ENCODE measurements around the gene PRKD1. TPM values are rescaled to one million over a fixed set of nuclear protein-coding genes. Genes with fewer than 3 reads are reported as not detected.

PRKD1 gene
- total and polyA plus RNA-seq, 7 donors, result 0.65 to 2.5 (median 1.5) TPM

DNA sequence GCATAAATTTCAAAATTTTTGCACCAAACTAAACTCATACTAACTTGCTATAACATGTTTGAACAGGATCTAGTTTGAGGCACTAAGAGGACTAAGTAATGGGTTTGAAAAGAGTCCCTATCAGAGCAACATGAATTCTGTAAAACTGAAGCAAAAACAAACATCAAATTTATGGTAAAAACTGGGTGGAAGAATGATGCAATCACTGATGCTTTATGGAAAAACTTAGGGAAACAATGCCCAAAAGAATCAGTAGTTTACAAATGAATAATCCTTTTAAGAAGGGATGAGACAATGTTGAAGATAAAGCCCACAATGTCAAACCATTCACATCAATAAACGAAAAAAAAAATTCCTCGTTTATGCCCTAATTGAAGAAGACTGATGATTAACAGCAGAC is 88.9 kb downstream of the PRKD1 start:
- 76 to 98% (median 98%) methylated on average over 2 of the region's 2 CpGs for WGBS, 3 donors

GRCh38 chr14:29836395-29836794 is 91.3 kb downstream of the PRKD1 start:
- H3K9me3 ChIP-seq, result peaks cover 19% of the 10 kb centered on the region
- no peaks in the 10 kb centered on the region for H3K4me1 ChIP-seq
- no peaks in the 10 kb centered on the region for H3K27me3 ChIP-seq (ENCODE audit: insufficient read depth in 3 of 3, low read length in 2 of 3)
- ATAC-seq (no peak), DNase-seq (no peak)
- H3K4me3 ChIP-seq, result no peak overlapping the region
- WGBS, 3 donors, result 82 to 88% (median 86%) methylated on average over 2 of the region's 2 CpGs
- no peak for TF ChIP-seq CTCF (IDR thresholded peaks at IDR 0.05)
- no peak overlapping the region for H3K27ac ChIP-seq
- H3K36me3 ChIP-seq (ENCODE audit: insufficient read depth in 1 of 2, low read depth in 1 of 2), result no peaks in the 10 kb centered on the region
- intact Hi-C loops (cut with DNase I), result no loop called here

More for the DNA sequence above, 88.9 kb downstream of the PRKD1 start:
- H3K27me3 ChIP-seq (ENCODE audit: insufficient read depth in 3 of 3, low read length in 2 of 3), result no peaks in the 10 kb centered on the region
- H3K27ac ChIP-seq, result no peak overlapping the region
- no peak overlapping the region for H3K4me3 ChIP-seq
- TF ChIP-seq CTCF (IDR thresholded peaks at IDR 0.05), result no peak
- DNase-seq (no peak), ATAC-seq (no peak)
- no peaks in the 10 kb centered on the region for H3K4me1 ChIP-seq
- peaks cover 19% of the 10 kb centered on the region for H3K9me3 ChIP-seq
- no peaks in the 10 kb centered on the region for H3K36me3 ChIP-seq (ENCODE audit: insufficient read depth in 1 of 2, low read depth in 1 of 2)
- intact Hi-C loops (cut with DNase I), result no loop called here

GRCh38 chr14:29832042-29832441 is 95.6 kb downstream of the PRKD1 start:
- Histone ChIP-seq H3K4me3 (no peak overlapping the region), H3K27ac (no peak overlapping the region), H3K9me3 (no peaks in the 10 kb centered on the region), H3K27me3 (ENCODE audit: insufficient read depth in 3 of 3, low read length in 2 of 3) (no peaks in the 10 kb centered on the region), H3K36me3 (ENCODE audit: insufficient read depth in 1 of 2, low read depth in 1 of 2) (no peaks in the 10 kb centered on the region), H3K4me1 (no peaks in the 10 kb centered on the region)
- DNase-seq, result no peak
- TF ChIP-seq CTCF (IDR thresholded peaks at IDR 0.05), result no peak
- intact Hi-C loops (cut with DNase I), result no loop called here
- 98 to 99% (median 99%) methylated on average over 3 of the region's 3 CpGs for WGBS, 3 donors
- ATAC-seq, result no peak

DNA sequence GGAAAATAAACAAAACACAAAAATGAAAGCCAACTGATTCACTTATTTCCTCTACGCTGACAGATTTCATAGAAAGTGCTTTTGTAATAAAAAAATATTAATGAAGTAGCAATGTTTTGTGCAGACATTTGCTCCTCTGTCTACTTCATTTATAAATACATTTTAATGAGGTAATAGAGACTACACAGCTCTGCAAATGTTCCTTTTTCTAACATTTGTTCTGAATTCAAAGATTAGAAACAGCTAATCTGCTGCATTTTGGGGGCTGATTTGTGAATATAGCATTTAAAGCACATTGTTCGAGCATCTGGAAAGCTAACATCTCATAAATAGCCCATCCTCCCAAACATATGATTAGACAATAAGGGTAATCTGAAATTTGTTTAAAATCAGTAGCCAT is 97.8 kb downstream of the PRKD1 start:
- ATAC-seq (no peak), DNase-seq (no peak)
- no peak overlapping the region for H3K4me3 ChIP-seq
- H3K27ac ChIP-seq, result no peak overlapping the region
- H3K4me1 ChIP-seq, result no peaks in the 10 kb centered on the region
- H3K36me3 ChIP-seq (ENCODE audit: insufficient read depth in 1 of 2, low read depth in 1 of 2), result no peaks in the 10 kb centered on the region
- no peak for TF ChIP-seq CTCF (IDR thresholded peaks at IDR 0.05)
- H3K27me3 ChIP-seq (ENCODE audit: insufficient read depth in 3 of 3, low read length in 2 of 3), result no peaks in the 10 kb centered on the region
- no peaks in the 10 kb centered on the region for H3K9me3 ChIP-seq
- intact Hi-C loops (cut with DNase I), result no loop called here
- 94 to 97% (median 95%) methylated on average over 2 of the region's 2 CpGs for WGBS, 3 donors

DNA sequence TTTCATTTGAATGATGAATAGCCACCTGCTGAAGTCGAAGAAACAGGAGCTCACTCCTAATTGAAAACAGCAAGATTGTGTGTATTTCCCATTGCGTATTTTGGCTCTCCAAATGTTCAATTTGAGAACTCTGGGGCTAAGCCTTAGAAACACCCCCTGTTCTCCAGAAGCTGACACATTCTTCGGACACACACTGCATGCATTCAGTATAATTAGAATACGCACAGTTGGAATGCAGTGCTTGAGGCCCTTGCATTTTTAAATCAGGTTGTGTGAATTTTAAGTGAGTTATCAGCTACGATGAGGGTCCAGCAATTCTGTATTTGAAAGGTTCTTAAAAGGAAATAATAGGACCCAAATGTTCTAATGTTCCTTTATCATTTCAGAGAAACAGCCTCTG is 103.8 kb downstream of the PRKD1 start:
- intact Hi-C loops (cut with DNase I), result no loop called here
- Histone ChIP-seq H3K4me3 (no peak overlapping the region), H3K9me3 (no peaks in the 10 kb centered on the region), H3K36me3 (ENCODE audit: insufficient read depth in 1 of 2, low read depth in 1 of 2) (no peaks in the 10 kb centered on the region), H3K4me1 (no peaks in the 10 kb centered on the region), H3K27me3 (ENCODE audit: insufficient read depth in 3 of 3, low read length in 2 of 3) (no peaks in the 10 kb centered on the region), H3K27ac (no peak overlapping the region)
- no peak for DNase-seq
- no peak for ATAC-seq
- 81 to 83% (median 82%) methylated on average over 5 of the region's 5 CpGs for WGBS, 3 donors
- no peak for TF ChIP-seq CTCF (IDR thresholded peaks at IDR 0.05)
